ENCODE measurements around the gene CNNM2.
"Not testable (repeated sequence)": the region's sequence is repeated elsewhere in the genome, so short reads cannot be mapped to it uniquely, and the experiment has no call there.

- not testable (repeated sequence) for TF ChIP-seq CTCF, POLR2A (IDR thresholded peaks at IDR 0.05)
Observed at GRCh38 chr10:103000050-103000449, 82.0 kb downstream of the CNNM2 start.

Measured in body of pancreas (tissue), 4 donors.